HK-2 (cell line): ENCODE results near the gene AAK1.
"Not testable (repeated sequence)": the region's sequence is repeated elsewhere in the genome, so short reads cannot be mapped to it uniquely, and the experiment has no call there.

Experiments used
- DNase-seq: peaks from one replicate; pipeline ENCODE4 v3.0.0-alpha.2; 2018; ENCODE audit not compliant: unreplicated experiment

Gene AAK1

DNA sequence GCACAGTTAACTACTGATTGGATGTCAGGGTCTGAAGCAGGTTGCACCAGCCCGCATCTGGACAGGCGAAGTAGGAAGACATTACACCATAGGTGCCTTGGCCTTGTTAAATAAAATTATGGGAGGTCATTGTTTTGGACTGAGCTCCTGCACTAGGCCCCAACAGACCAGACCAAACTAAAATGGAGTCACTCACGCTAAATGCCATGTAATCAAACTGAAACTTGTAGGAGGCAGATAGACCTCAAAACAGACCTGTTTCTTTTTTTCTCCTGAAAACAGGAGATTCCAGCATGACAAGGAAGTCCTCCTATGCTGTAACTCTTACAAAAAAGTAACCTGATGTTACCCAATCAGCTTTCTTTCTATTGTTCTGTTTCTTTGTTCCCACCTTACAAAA is 190.9 kb downstream of the AAK1 start:
- DNase-seq, result no peak

DNA sequence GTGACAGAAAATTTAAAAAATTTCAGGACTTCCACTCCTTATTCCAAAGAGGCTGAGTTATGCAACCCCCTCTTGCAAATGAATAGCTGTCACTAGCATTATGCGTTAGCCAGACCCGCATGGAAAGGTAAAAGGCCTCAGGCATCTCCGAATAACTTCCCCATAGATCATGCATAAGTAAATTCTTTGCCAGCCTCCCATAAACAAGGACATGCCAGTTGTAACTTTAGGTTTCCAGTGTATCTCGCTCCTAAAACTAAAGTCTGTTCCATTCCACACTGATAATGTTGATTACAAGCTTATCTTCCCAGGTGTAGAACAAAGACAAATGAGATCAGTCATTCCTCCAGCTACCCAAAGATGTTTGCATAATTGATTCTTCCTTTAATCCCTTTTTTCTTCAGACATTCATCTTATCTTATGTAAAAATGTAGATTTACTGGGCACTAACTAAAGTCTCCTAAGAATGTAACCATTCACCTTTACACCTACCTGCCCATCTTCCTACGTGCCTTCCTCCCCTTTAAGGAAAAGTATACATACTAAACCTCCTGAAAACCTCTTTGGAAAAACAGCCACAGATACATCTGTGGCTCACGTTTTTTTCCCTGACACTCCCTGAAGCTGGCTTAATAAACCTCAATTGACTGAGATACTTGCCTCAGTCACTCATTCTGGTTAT is 192.7 kb downstream of the AAK1 start:
- no peak for DNase-seq

DNA sequence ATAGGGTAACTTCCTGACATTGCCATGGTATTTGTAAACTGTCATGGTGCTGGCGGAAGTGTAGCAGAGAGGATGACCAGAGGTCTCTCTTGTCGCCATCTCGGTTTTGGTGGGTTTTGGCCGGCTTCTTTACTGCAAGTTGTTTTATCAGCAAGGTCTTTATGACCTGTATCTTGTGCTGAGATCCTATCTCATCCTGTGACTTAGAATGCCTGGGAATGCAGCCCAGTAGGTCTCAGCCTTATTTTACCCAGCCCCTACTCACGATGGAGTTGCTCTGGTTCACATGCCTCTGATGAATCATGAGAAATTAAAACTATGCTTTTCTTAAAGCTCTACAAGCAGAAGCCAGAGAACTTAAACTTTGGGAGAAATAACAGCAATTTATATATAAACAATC is 193.6 kb downstream of the AAK1 start:
- DNase-seq, result no peak

DNA sequence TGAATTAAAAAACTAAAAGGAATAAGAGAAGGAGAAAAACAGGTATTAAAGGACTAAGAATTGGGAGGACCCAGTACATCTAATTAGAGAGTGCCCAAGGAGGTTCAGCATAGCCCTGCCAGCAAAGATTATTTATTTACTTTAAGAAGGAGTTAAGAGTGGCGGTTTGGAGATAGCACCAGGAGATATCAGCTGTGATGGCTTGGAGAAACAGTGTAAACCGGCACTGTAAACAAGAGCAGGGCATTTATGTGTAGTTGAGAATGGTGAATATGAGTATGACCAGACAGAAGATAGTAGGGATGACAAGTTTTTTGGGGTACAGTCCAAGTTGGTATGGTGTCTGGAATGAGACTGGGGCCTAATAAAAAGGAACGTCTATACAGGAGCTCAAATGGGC is 199.9 kb downstream of the AAK1 start:
- not testable (repeated sequence) for DNase-seq

GRCh38 chr2:69439499-69439898 is 204.0 kb downstream of the AAK1 start:
- DNase-seq, result not testable (repeated sequence)

DNA sequence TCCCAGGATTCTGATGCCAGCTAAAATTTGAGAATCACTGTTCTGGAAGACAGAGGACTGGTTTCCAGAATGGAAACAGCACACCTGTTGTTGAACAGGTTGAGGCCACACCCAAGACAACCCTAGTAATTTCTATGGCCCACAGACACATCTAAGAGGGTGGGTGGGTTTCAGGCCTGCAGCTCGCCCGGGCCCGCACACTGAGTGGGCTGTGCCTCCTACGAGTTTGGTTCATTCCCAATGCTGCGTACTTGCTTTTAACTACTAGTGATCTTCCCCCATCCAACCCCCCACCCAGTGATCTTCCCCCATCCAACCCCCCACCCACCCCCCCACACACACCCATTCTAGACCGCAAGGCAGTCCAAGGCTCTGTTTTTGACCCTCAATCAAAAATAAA is 205.0 kb downstream of the AAK1 start:
- no peak for DNase-seq

DNA sequence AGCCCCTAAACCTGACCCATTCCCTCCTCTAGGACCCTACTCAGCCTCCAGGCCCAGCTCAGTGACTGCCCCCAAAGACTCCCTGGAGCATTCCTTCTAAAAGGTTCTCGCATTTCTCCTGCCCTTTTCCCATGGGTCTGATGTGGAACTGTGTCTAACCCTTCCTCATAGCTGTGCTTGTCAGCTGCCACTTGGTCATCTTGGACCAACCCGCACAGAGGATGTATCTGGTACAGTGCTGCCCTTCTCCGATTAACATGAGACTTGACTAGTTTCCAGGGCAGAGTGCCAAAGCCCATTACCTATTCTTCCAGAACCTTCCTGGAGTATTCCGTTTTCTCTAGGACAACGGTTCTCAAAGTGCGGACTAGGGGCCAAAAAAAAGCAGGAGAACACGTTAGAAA is 205.8 kb downstream of the AAK1 start:
- DNase-seq, result no peak

- peak; percentile 95 for DNase-seq
Measured at GRCh38 chr2:69436938-69437750, 206.4 kb downstream of the AAK1 start, which contains the start of gene NFU1. Gene NFU1, minus strand, starts transcription at chr2:69437435. Its CDS starts 13 bp downstream, at chr2:69437422.

GRCh38 chr2:69436596-69436937 is 207.0 kb downstream of the AAK1 start:
- DNase-seq, result no peak

GRCh38 chr2:69434753-69435152 is 208.8 kb downstream of the AAK1 start:
- no peak for DNase-seq

DNA sequence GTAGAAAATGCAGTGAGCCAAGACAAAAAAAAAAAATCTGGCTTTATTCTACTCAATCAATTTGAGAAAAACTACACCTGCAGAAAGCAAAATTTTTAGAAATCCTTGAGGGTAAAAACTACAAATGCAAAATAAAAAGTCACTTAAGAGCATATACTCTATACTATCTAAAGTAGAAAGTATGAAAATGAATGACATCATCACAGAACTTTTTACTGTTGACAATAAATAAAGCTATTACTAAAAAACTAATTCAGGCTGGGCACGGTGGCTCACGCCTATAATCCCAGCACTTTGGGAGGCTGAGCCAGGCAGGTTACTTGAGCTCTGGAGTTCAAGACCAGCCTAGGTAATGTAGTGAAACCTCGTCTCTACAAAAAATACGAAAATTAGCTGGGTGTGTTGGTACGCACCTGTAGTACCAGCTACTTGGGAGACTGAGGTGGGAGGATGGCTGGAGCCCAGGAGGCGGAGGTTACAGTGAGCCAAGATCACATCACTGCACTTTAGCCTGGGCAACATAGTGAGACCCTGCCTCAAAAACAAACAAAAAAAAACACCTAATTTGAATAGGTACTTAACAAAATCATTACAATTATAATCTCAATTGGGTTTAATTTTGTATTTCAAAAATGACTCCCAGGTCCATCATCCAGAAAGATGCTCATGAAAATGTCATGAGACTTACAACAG is 213.9 kb downstream of the AAK1 start:
- no peak for DNase-seq

DNA sequence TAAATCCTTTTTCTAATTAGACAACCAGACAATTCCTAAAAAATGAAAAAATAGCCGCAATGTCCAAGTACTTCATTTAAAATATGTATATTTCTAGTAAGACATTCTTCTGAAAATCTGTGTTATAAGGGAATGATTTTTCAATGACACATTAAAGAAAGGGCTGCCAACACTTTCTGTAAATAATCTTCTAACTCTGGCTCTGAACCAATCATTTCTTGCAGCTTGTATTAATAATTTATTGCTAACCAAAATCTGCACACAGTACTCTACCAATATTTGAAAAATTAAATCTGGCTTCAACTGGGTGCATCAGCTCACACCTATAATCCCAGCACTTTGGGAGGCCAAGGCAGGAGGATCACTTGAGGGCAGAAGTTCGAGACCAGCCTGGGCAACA is 214.6 kb downstream of the AAK1 start:
- DNase-seq, result no peak

DNA sequence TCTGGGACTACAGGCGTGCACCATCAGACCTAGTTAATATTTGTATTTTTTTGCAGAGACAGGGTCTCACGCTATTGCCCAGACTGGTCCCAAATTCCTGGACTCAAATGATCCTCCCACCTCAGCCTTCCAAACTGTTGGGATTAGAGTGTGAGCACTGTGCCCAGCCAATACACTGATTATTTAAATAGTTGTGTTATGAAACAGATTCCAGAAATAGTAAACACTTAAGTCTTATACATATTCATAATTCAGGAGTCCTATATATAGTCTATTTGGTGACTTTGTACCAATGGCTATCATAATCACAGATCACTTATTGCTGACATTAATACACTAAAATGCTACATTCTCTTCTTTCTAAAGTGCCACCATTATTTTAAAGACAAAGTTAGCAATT is 219.1 kb downstream of the AAK1 start:
- DNase-seq, result no peak

DNA sequence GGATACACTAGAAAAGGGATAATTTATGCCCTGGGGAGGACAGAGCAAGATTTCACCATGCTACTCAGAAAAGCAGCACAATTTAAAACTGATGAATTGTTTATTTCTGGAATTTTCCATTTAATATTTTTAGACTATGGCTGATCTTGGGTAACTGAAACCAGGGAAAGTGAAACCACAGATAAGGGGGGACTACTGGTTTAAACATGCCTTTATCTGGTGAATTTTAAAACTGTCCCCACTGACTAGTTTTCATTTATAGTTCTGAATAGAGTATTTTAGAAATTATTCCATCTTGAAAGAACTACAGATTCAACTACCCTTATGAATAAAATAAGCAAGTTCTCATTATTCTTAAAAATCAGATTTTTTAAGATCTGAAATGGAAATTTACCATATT is 221.3 kb downstream of the AAK1 start:
- no peak for DNase-seq

- DNase-seq, result not testable (repeated sequence)
Measured at GRCh38 chr2:69419111-69419510, 224.4 kb downstream of the AAK1 start.

DNA sequence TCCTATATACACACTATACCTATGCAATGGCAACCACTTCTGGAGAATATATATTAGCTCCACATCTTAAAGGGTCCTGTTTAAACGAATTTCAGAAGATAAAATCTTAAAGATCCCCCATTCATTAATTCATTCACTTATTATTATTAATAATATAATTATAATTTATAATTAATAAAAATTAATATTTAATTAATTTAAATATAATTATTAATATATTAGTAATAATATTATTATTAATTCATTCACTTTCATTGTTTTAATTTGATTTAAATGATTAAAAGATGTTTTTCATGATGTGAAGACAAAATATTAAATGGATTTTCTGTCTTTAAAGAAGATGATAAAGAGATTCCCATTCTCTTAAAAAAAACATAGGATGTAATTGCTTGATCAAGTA is 227.4 kb downstream of the AAK1 start:
- DNase-seq, result no peak
